NCI-H524 (cell line): ENCODE results near the gene ESRP2.
A peak's percentile ranks its signal among the peaks of the same experiment; 100 is the strongest.

Source experiments
- DNase-seq, 2 experiments: peaks; one replicate each; lab custom pipeline; 2025; lab: John Stamatoyannopoulos, UW

Gene ESRP2

DNA sequence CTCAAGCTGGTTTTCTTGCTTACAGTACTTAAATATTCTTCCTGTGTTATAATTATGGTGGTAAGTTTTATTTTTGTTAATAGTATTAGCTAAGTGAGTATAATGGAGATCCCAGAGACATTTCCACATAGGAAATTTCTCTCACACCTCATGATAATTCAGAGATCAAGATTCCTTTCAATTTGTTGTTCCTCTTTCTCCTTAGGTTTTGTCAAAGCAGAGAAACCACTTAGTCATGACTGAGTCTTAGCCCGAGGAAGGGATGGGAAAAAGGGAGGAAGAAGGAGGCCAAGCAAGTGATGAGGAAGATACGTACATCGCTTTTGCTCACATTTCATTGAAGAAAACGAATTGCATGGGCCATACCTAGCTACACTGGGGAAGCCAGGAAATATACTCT, 18.4 kb downstream of the ESRP2 start:
- DNase-seq, result no peak

- no peak for DNase-seq
Measured at GRCh38 chr16:68216240-68216639, 19.7 kb downstream of the ESRP2 start.

GRCh38 chr16:68215302-68215701, 20.6 kb downstream of the ESRP2 start:
- no peak for DNase-seq

DNA sequence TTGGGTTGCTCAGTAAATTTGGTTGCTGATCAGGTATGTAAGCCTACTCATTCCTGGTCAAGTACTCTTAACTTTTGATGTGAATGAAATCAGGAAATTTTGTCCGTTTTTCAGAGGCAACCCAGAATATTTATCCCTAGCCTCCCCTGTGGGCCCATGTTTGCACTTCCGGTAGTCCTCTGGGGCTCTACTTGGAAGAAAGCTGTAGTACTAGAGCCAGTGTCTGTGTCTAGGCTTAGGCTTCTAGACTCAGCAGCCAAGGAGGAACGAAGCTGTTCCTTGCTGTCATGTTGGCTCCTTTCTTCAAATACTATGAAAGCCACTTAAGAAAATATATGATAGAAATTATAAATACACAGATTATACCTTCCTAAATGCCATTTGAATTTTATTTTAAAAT, 21.2 kb downstream of the ESRP2 start:
- no peak for DNase-seq

GRCh38 chr16:68206245-68206644, 29.7 kb downstream of the ESRP2 start:
- DNase-seq, result no peak

DNA sequence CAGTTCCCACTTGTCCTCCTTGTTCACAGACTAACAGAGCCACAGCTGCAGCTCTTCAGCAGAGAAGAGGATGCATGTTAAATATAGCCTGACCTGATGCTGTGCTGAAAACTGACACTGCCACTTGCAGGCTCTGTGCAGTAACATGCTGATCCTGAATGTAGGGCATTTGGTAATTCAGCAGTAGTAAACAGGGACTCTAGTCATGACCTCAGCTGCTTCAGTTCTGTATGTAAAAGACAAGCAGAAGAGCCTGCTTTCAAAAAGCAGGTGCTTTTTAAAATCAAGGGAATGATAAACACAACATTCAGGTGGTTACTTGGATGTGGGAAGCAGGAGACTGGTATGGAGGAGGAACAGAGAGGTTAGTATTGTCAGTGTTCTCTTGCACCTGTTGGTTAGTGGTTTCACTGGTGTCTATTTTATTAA, 33.8 kb downstream of the ESRP2 start:
- peak in 1 of 2 experiments; percentile 6 for DNase-seq

DNA sequence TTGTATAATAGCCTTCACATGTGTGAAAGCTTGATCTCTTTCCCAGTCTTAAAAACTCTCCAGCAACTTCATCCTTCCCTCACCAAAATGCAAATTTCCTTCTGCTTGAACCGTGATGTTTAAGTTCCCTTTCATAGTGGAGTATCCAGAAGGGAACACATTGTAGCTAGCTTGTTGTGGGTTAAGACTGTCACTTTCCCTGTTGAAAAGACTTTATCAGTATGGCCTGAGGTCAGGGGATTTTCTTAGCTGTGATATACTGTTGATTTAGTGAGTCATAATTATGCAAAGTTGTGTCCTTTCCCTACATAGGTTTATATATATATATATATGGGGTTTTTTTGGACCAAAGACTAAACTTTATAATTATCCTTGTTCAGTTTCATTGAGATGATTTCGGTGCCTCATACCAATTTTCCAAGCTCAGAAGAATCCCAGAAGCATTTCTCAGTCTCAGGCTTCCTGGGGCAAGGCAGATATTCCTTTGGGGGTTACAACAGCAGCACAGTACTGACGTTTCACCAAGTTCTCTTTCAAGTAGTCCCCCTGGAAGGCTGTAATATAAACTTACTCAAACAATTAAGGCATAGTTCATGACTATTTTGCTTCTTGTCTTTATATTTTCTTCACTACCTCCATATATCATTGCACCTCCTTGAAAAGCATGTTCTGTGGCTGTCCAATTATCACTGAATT, 35.7 kb downstream of the ESRP2 start:
- no peak for DNase-seq

DNA sequence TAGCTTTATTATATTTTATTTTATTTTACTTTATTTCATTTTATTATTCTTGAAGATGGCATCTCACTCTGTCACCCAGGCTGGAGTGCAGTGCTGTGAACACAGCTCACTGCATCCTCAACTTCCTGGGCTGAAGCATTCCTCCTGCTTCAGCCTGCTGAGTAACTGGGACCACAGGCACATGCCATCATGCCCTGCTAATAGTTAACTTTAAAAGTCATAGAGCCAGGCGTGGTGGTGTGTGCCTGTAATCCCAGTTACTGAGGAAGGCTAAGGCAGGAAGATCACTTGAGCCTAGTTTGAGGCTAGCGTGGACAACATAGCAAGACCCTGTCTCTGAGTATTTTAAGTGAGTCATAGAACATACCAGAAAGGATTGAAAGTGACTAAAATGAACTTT, 38.7 kb downstream of the ESRP2 start:
- no peak for DNase-seq

DNA sequence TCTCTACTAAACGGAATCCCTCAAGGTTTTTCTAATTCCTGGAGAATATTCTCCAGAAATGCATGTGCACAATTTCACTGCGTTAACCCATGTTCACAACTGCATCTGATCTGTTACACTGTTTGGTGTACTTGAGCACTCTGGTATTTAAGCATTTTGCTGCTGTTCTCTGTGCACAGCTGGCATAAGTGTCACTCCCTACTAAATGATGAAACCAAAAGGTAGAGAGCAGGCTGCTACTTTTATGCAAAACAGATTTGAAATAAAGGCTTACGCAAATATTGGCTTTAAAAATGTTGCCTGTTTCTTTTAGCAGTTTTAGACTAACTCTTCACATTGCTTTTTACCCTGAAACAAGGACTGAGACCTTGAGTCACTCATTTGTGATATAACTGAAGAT, 41.7 kb downstream of the ESRP2 start:
- no peak for DNase-seq

GRCh38 chr16:68190736-68191510, 45.0 kb downstream of the ESRP2 start:
- no peak for DNase-seq

DNA sequence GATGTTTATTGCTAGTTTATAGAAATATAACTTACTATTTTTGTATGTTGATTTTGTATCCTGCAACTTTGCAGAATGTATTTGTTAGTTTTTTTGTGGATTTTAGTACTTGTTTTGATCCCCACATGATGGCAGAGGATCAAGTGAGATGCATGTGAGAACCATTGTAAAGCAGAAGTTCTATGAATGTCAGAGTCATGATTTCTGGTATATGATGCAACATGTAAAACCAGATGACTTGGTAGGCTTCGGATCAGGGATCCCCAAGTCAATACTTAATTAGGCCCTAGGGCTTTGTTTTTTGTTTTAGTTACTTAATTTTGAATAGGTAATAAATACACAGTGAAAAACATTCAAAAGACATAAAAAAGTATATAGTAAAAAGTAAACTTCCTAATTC, 45.8 kb downstream of the ESRP2 start:
- no peak for DNase-seq

GRCh38 chr16:68188170-68188569, 47.8 kb downstream of the ESRP2 start:
- no peak for DNase-seq

DNA sequence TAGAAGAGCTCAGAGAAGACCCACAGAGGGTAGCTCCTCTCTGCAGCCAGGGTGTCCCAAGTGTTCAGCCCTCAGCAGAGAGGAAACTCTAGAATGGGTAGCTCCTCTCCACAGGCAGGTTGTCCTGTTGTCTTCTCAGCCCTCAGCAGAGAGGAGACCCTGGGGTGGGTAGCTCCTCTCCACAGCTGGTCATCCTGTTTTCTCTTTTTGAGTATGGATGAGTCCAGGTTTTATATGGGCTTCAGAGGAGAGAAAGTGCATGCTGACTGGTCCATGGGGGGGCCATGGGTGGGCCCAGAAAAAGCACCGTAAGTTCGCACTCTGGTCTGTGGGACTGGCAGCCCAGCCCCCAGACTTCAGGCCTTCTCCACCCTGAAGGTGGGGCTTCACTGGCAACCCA, 48.4 kb downstream of the ESRP2 start:
- no peak for DNase-seq

- no peak for DNase-seq
Measured at GRCh38 chr16:68186877-68187276, 49.0 kb downstream of the ESRP2 start.

DNA sequence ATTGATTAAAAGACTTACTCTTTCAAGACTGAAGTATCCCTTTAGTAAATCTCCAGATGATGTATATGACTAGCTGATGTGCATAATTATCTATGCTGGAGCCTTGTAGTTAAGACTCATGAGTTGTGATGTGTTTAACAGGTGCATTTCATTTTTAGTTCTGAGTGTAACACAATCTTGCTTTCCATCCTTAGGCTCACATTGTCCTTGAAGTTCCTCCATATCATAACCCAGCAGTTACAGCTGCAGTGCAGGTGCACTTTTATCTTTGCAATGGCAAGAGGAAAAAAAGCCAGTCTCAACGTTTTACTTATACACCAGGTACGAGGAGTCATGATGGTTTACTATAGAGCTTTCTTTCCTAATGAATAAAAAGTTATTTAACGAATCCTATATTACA, 52.9 kb downstream of the ESRP2 start:
- DNase-seq, result no peak

GRCh38 chr16:68179855-68180254, 56.1 kb downstream of the ESRP2 start:
- DNase-seq, result no peak

DNA sequence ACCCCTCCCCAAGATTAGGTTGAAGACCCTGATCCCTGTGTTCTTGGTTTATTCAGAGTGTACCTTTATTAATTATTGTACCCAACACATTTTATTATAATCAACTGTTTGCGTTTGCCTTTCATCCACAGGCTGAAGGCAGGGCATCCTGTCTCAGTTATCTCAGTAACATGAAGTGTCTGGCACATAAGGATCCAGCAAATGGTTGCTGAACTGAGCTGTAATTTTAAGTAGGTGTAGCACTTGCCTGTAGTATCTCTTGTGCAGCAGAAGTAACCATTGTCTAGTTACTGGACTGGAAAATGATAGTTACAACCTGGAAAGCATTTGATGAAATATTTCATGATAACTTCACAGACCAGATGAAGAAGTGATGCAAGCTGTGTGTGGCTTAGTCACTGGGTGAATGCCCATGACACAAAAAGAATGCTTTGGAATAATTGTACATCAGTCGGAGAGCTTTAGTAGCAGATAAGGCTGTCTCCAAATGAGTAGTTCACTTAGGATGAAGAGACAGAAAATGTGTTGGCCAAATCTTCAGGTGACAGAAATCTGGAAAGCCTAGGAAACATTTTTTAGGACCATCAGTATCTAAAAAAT, 56.6 kb downstream of the ESRP2 start:
- no peak for DNase-seq
